Activated CD4-positive, alpha-beta T cell treated with anti-CD3 and anti-CD28 coated beads for 4 hours (primary cell): ENCODE measurements around the gene STYXL1.
A peak's percentile ranks its signal among the peaks of the same experiment; 100 is the strongest.
"Not testable (repeated sequence)": the region's sequence is repeated elsewhere in the genome, so short reads cannot be mapped to it uniquely, and the experiment has no call there.

Experiments
- DNase-seq, 2 donors: peaks; one replicate each; pipeline ENCODE4 v3.0.0-alpha.2; 2020

The STYXL1 gene

GRCh38 chr7:76047811-76048667, at the start of gene STYXL1, which contains the start of gene MDH2:
STYXL1 (minus strand) TSS chr7:76048000; CDS start chr7:76030523, 17,477 bp downstream.
MDH2 (plus strand) TSS chr7:76048106; CDS start chr7:76048161, 55 bp downstream.
- DNase-seq = peak; percentile 78 to 82

GRCh38 chr7:76095908-76096307, 48.1 kb upstream of the STYXL1 start:
- DNase-seq = no peak

GRCh38 chr7:76094326-76094725, 46.5 kb upstream of the STYXL1 start:
- not testable (repeated sequence) for DNase-seq

- DNase-seq = not testable (repeated sequence)
Measured at GRCh38 chr7:76093531-76093930, 45.7 kb upstream of the STYXL1 start.

GRCh38 chr7:76091506-76091905, 43.7 kb upstream of the STYXL1 start:
- no peak for DNase-seq

GRCh38 chr7:76089865-76090475, 42.2 kb upstream of the STYXL1 start:
- no peak for DNase-seq

- DNase-seq = not testable (repeated sequence)
Measured at GRCh38 chr7:76087362-76087791, 39.6 kb upstream of the STYXL1 start.

GRCh38 chr7:76086070-76086469, 38.3 kb upstream of the STYXL1 start:
- no peak for DNase-seq

- not testable (repeated sequence) for DNase-seq
Measured at GRCh38 chr7:76084115-76084514, 36.3 kb upstream of the STYXL1 start.

- DNase-seq = no peak
Measured at GRCh38 chr7:76080204-76080603, 32.4 kb upstream of the STYXL1 start.

- no peak for DNase-seq
Measured at GRCh38 chr7:76077435-76077834, 29.6 kb upstream of the STYXL1 start.

- DNase-seq = no peak
Measured at GRCh38 chr7:76076995-76077394, 29.2 kb upstream of the STYXL1 start.

GRCh38 chr7:76074972-76075370, 27.2 kb upstream of the STYXL1 start:
- DNase-seq = no peak

GRCh38 chr7:76074306-76074971, 26.6 kb upstream of the STYXL1 start:
- no peak for DNase-seq

- DNase-seq = no peak
Measured at GRCh38 chr7:76073335-76073990, 25.7 kb upstream of the STYXL1 start.

GRCh38 chr7:76072243-76073148, 24.7 kb upstream of the STYXL1 start:
- DNase-seq = no peak

- DNase-seq = no peak
Measured at GRCh38 chr7:76071316-76072242, 23.8 kb upstream of the STYXL1 start.

GRCh38 chr7:76069238-76069638, 21.4 kb upstream of the STYXL1 start:
- DNase-seq = no peak

GRCh38 chr7:76066716-76067503, 19.1 kb upstream of the STYXL1 start:
- no peak for DNase-seq
